Fibroblast of the conjunctiva (primary cell): Measurements from ENCODE around the gene LRRIQ1.

ENCODE experiments used
- DNase-seq: peaks from one replicate; pipeline ENCODE4 v3.0.0-alpha.2; 2010; ENCODE audit warnings: low read depth

Gene LRRIQ1

DNA sequence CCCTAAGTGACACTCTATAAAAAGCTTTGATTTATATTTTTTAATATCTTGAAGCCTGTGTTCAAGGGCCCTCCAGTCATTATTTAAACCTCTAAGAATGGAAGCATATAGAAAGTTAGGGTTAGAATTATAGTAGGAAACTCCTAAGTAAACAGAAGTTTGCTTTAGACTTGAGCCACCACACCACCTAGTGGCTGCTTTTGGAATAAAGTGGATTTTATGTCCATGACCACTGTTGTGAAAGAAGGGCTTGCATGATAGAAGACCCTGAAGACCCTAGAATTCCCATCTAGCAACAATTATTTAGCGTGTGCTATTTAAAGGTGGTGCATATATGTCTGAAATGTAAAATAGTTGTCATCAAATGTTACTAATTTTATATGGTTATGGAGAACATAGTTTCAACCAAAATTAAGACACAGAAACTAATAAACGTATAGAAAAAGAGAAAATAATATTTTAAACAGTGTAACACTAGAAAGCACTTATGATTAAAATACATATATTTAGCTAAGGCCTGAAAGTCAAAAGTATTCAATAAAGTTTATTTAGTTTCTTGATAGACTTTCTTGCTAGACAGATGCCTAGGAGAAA is 21.3 kb downstream of the LRRIQ1 start:
- DNase-seq, result peak; percentile 21

DNA sequence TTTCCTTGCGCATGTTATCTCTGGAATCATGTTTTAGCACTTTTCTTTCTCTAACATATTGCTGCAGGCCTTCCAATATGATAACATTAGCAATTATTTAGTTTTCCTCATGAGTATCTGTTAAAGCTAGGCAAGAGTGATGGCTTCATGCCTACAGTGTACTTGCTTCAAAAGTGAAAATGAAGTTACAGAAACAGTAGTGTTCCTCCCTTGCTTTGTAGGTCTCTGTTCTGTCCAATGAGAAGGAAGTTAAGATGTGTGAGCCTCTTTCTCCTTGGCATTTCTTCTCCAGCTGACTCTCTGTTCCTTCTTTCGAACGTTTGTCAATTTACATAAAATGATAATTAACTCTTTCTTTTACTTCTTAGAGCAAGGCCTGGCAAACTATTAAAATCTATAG is 22.2 kb downstream of the LRRIQ1 start:
- DNase-seq, result no peak

DNA sequence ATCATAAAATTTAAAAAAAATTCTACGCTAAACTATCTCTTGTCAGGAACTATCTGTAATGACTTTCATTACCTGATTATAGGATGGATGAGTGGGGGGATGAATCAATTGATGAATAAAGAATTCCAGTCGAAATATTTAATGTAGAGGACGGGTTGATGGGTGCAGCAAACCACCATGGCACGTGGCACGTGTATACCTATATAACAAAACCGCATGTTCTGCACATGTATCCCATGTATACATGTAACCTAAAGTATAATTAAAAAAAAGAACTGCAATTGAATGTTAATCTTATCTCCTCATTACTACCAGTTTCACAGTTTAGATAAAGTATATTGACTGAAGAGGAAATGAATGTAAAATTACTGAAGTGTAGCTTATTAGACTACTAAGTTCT is 23.4 kb downstream of the LRRIQ1 start:
- DNase-seq, result no peak

DNA sequence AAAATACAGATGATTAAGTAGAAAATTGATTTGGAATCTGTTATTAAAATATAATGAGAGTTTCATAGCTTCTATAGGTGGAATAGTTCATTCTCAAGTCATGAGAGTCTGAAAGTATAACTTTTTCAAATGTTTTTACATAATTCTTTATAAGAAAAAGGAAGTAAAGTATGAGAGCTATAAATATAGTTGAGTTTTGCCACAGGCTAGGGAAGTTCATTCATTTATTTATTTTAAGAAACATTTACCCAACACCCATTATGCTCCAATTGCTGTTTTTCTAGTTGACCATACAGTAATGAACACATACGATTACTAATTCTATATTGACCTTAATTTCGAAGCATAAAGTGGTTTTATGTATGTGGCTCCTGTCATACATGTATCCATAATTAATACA is 24.8 kb downstream of the LRRIQ1 start:
- no peak for DNase-seq

DNA sequence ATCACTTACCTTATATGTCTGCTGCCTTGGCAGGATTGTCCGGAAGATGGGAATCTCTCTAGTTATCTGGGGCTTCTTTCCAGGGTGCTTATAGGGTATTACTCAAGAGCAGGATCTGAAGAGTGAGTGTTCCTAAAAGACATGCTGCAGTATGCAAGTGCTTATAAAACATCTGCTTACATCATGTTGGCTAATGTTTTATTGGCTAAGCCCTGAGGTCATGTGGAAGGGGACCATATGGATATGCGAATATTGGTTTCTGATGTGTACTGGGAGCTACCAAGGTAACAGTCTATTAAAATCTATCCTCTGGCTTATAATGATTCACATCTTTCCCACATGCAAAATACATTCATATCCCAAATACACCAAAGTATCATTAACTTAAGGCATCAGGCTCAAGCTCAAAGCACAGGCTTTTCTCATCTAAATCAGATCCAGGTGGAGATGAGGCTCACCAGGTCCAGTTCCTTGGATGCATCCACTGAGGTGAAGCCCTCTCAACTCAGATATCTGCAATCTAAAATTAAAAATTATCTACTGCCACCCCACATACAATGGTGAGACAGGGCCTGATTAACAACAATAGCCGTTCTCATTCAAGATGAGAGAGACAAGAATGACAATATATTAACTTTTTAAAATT is 29.8 kb downstream of the LRRIQ1 start:
- DNase-seq, result peak; percentile 10

DNA sequence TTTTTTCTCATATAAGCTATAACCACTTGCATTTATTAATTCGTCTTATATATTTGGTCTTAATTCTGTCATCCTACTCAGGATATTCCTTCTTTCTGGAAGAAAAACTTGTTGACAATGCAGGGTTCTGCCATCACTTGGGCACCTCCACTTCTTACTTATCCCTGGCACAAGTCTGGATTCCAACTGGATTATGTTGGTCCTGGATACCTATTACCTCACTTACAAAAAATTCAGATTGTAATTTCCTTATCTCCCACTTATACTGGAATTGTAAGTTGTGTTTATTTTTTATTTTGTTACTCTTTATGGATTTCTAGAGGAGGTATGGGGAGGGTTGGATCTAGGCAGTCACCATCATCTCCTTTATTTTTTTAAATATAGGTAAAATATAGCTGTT is 36.7 kb downstream of the LRRIQ1 start:
- no peak for DNase-seq

DNA sequence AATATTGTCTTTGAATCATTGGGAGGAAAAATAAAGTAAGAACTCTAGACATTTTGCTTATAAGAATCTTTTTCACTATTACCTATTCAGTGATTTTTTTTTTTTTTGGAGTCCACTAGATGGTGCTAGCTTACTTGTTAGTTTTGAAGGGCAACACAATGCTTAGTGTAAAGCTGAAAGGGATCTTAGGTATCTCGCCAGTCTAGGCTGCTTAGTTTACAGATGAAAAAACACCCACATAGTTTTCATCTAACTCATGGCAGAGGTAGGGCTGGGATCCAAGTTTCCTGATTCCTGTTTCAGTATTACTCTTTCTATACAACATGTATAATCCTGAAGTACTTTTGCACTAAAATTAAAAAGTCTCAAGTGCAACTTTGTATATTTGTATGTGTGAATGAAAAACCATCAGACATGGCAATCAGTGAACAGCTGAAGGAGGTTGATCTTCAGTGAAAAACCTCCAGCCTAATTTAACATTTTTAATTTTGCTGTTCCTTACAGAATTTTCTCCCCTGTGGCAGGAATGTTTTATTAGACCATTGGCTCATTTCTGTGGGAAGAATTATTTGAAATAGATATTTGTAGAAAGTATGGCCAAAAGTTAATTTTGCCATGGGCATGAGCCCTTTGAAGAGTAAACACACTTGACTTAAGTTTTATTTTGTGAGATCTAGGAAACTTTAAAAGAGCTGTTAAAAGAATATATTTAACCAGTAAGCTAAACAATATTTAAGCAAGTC is 40.7 kb downstream of the LRRIQ1 start:
- peak; percentile 87 for DNase-seq

DNA sequence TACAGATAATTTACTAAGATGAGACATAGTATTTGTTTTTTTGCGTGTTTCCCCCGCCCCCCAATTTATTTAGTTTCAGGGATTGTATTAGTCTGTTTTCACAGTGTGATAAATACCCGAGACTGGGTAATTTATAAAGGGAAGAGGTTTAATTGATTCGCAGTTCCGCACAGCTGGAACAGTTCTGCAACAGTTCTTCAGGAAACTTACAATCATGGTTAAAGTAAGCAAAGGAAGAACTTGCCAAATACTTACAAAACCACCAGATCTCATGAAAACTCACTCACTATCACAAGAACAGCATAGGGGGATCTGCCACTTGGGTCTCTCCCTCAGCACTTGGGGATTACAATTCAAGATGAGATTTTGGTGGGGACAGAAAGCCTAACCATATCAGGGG is 48.9 kb downstream of the LRRIQ1 start:
- no peak for DNase-seq

DNA sequence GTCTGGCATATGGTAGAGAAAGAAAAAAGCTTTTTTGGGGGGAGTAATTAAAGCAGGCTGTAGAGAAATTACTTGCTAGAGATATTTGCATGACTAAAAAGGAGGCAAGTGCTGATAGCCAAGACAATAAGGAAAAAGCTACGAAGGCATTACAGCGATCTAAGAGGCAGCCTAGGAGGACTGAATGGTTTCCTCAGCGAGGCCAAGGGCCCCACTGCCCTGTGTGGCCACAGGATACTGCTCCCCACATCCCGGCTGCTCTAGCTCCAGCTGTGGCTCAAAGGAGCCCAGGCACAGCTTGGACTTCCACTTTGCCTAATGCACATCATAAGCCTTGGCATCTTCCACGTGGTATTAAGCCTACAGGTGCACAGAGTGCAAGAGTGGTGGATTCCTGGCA is 53.6 kb downstream of the LRRIQ1 start:
- no peak for DNase-seq

DNA sequence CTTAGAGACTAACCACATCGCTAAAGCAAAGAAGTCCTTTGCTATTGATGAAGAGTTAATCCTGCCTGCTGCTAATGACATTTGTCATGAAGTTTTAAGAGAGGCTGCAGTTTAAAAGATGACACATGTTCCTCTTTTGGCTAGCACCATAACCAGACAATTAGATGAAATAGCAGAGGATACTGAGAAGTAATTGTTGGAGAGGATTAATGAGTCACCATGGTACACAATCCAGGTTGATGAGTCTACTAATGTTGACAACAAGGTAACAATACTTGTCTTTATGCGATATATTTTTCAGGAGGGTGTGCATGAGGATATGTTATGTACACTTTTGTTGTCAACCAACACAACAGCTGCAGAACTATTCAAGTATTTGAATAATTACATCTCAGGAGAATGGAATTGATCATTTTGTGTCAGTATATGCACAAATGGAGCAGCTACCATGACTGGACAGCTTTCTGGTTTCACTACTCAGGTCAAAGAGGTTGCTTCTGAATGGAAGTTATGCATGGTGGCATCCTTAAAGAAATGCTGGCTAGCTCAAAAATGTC is 56.7 kb downstream of the LRRIQ1 start:
- no peak for DNase-seq

DNA sequence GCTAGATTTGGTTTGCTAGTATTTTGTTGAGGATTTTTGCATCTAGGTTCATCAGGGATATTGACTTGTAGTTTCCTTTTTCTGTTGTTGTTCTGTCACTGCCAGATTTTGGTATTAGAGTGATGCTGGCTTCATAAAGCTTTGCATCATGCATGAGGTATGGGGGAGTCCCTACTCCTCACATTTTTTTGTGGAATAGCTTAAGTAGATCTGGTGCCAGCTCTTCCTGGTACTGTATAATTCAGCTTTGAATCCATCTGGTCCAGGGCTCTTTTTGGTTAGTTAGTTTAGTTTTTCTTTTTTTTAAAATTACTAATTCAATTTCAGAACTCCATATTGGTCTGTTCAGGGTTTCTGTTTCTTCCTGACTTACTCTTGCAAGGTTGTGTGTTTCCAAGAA is 59.4 kb downstream of the LRRIQ1 start:
- DNase-seq, result no peak

DNA sequence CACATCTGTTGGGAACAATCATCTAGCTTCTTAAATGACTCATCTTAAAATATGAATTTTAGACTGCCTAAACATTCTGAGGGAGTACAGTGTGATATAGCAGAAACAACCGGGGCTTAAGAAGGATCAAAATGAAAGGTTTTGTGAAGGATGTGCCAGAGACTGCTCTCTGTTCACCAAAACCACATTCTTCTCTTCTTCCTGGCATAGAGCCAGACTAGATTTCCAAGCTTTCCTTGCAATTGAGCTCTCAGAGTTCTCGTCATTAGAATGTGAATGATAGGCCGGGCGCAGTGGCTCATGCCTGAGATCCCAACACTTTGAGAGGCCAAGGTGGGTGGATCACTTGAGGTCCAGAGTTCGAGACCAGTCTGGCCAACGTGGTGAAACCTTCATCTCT is 94.5 kb downstream of the LRRIQ1 start:
- peak; percentile 2 for DNase-seq

DNA sequence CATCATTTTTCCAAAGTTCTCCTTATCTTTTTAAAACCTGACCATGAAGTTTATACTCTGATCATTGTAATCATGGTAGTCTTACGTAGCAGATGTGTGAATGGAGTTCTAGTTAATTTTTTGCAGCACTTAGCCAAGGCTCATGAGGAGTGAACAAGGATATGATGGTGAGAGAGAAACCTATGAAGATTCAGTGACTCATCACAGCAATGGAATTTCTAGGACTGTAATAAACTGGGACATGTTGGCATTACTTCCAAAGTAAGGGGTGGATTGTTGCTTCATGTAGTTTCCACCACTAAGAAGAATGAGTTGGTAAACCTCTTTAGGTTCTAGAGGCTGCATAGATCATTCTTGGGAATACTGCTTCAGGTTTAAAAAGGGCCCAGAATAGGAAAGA is 102.7 kb downstream of the LRRIQ1 start:
- no peak for DNase-seq

DNA sequence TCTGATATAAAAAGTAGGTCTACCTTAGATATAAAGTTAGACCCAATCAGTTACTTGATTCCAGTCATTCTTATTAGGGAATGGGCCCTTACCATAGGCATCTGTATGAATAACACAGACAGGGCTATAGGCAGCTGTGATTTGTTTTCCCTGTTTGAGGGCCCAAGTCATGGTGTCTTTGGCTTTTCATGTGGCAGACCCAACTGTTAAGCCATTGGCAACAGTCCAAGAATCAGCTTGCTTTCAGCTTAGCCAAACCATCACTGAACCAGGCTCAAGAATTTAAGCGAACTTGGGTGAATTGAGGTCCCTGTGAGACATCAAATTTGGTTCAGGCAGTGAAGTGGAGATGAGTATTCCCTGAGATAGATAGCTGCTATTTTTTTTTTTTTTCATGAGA is 111.2 kb downstream of the LRRIQ1 start:
- no peak for DNase-seq

DNA sequence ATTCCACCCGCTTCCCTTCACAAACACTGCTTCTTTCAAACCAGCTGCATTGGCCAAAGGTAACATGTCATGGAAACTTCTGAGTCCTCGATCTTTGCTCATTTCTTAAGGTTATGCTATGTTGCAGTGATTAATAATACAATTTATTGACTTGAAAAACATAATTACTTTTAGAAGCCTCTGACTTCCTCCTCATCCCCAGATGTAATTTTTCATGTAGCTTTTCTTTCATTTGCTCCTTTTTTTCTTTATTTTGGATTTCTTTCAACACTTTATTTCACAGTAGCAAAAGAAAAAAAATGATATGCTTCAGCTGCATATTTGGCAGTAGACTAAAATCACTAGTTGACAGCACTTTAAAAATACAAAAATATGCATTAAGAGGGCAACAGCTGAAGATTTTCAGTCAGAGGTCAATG is 116.2 kb downstream of the LRRIQ1 start:
- DNase-seq, result no peak

DNA sequence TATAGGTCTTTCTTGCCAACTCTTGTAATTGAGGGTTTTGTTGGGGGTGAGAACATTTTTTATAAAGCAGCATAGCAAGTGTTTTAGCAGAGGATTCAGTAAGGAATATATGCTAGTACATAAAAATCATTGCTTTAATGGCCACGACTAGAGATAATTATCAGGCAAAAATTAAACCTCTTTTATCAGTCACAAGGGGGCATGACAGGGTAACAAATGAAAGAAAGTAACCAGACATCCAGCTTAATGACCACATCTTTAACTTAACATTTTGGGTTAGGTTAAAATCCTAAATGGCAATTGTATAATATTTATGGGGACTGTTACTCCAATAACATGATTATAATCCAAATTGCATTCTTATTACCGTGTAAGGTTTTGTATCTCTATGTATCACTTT is 119.6 kb downstream of the LRRIQ1 start:
- DNase-seq, result peak; percentile 67

DNA sequence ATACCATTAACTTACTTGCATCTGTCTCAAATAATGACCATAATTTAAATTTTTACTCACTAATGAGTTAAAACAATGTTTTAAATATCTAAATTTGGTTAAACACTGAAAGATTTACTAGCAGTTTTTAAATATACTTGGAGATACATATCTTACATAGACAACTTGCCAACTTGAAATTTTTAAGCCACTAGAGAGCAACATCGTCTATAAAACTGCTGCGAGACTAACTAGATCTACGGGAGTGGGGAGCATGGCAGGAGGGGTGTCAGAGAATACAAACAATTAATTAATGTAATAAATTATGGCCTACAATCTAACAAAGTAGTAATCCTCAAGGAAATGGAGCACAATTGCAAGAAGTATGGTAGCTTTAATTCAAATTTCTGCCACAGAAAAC is 120.4 kb downstream of the LRRIQ1 start:
- peak; percentile 23 for DNase-seq

DNA sequence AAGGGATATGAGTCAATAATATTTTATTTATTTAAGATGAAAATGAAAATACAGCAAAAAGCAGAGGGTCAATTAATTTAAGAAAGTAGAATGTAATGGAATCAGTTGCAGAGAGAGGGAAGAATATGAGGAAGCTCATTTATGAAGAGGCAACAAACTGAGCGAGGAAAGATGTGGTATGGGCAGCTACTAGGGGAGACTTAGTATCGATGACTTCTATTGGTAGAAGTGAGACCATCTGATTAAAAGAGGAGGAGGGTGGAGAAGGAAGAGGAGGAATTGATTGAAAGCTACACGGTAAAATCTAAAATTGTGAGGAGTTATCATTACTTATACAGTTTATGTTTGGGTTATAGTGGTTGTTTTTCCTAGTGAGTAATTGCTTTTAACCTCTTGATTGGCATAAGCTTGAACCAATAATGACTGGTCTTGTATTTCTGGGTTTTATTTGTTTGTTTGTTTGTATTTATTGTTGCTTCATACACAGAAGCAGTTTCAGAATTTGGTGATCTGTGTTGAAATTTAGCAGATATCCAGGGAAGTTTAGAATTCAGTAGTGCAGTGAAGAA is 121.0 kb downstream of the LRRIQ1 start:
- DNase-seq, result no peak

DNA sequence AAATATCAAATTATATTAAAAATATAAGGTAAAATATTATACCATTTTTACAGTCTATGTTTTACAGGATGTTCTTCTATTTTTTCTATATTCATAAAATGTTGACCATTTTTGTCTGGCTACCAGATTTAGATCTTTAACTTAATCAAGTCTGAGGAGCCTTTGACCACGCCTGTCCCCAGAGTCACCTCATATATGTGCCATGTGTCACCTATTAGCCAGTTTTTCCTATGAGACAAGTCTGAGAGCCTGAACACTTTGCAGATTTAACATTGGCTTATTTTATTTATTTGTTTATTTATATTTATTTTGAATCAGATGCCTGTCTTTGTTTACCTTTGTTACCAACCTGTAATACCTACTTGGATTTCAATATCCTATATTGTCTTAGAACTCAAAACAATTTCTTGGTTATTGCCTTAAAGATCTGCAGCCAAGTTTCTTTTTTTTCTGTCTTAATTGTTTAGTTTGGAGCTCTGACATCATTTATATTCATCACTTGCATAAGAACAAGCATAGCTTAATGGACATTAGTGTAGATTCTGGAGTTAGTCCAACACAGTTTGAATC is 127.7 kb downstream of the LRRIQ1 start:
- DNase-seq, result no peak

DNA sequence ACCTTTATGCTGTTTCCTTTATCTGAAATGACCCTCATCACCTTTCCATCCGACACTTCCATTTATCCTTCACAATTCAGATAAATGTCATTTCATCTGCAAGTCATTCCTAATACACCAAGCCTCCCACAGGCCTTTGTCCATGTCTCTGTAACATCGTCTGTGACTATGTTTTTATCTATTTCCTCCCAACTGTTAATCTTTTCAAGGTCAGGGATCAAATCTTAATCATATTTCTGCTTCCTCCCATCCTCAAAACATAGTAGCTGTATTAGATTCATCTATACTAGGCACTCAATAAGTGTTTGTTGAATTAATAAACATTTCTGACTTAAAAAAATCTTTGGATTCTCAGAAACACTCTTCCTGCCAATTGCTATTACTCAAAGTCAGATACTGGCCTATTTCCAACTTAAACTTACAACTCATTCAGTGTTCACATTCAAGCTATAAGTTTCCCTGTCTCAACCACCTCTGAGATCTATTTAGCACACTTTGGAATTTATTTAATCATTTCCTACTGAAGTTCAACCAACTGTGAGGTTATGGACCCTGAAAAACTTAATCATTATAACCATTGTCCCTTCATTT is 143.6 kb downstream of the LRRIQ1 start:
- DNase-seq, result peak; percentile 34

DNA sequence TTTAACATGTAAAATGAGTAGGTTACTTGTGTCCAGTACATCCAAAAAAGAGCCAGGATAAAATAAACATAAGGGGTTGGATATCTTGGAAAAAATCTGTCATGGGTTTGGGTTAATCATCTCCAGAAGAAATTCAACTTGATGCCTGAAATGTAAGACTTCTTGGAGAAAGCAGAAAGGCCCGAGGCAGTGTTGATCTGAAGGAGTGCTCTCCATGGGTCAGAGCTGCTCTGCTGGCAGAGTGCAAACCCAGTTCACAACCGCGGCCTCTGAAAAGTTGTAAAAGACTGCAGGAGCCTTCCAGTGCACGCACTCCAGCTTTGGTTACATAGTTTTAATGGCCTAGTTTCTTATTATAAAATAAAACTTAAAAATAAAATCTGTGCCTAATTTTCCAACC is 146.5 kb downstream of the LRRIQ1 start:
- peak; percentile 66 for DNase-seq

DNA sequence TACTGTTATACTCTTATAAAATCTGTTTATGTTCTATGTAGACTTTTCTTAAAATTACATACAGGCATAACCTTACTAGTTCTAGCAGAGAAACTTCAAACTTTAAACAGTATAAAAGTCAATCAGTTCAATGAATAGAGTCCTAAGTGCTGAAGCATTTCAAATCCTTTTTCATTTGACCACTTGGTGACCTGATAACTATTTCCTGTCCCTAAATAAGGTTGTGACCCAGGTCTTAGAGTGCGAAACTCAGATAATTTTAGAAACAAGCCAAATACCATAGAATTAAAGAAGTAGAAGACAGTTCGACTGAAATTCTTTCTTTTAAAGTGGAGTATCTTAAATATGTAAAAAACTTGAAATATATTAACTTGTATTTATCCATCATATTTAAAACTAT is 147.7 kb downstream of the LRRIQ1 start:
- no peak for DNase-seq
